NCI-H748 (cell line): ENCODE measurements around the gene DAP3.
"Not testable (repeated sequence)": the region's sequence is repeated elsewhere in the genome, so short reads cannot be mapped to it uniquely, and the experiment has no call there.

Source experiments
- DNase-seq: peaks from one replicate; lab custom pipeline; 2025; ENCODE audit not compliant: unreplicated experiment; lab: John Stamatoyannopoulos, UW

DAP3 gene

DNA sequence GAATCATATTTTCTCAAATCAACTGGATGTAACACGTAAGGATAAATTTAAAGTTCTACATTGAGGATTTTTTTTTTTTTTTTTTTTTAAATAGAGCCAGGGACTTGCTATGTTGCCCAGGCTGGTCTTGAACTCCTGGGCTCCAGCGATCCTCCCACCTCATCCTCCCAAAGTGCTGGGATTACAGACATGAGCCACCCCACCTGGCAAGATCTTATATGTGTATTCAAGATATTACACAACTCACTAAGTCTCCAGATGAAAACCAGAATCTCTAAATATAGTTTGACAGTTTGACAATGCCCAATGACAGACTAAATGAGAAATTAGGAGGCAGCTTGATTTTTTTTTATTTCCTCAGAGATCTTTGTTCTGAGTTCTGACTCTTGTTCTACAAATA is 7.1 kb upstream of the DAP3 start:
- no peak for DNase-seq

DNA sequence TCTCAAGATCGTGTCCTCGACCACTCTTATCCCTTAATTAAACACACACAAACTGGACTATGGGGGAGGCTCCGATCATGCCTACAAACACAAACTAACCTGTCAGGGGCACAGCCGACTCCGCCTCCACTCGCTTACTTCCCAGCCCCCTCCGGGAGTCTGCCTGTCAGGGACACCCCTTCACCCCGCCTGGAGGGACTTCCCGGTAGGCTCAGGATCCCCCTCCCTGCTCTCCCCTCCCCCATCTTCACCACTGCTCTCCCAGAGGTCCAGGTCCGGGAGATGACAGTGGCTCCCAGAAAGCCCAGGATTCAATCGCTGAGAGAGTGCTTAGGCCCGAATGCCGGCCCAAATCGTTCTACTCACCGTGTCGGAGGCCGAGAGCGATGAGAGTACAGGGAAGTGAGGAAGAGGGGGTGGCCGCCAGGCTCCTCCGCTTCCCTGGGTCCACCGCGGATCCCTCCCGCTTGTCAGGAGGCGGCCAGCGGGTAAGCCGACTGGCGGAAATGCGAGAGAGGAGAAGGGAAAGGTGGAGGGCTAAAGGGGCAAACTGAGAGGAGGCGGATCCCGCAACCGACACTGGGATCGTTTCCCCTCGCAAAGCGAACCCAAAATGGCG is 1.1 kb upstream of the DAP3 start:
- not testable (repeated sequence) for DNase-seq

DNA sequence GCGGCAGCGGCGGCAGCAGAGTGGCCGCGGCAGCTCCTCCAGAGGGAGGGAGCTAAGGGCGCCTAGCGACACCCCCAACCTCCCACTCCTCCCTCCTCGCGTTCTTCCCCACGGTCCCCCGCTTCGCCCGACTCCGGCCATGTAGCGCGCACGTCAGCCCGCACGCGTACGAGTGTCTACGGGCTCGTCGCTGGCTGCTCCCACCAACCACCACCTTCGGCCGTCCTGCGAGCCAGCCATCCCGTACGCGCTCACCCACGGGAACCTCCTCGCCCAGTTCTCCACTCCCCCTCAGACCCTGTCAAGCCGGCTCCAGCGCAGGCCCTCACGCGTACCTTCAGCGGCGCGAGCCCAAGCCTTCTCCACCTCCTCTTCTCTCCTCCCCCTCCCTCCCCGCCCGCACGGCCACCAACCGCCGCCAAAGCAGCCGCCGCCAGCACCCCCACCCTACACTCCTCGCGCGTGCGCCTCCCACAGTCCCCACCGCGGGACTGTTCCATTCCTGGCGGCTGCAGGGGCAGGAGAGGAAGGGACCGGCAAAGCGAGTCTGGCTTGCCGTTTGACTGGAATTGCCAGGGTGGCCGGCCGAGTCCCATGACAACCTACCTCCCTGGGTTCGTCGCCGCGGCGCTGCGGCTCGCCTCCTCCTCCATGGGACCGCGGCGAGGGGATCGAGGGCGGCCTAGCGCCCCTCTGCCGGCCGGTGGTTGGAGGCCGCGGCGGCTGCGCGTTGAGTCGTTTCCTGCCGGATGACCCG is 389 bp upstream of the DAP3 start, which contains the start of gene YY1AP1:
TSS of gene YY1AP1 (minus strand) at position 451 of the 757 bp plus-strand sequence. CDS start 8,338 bp downstream, outside the sequence.
- peak; percentile 89 for DNase-seq

DNA sequence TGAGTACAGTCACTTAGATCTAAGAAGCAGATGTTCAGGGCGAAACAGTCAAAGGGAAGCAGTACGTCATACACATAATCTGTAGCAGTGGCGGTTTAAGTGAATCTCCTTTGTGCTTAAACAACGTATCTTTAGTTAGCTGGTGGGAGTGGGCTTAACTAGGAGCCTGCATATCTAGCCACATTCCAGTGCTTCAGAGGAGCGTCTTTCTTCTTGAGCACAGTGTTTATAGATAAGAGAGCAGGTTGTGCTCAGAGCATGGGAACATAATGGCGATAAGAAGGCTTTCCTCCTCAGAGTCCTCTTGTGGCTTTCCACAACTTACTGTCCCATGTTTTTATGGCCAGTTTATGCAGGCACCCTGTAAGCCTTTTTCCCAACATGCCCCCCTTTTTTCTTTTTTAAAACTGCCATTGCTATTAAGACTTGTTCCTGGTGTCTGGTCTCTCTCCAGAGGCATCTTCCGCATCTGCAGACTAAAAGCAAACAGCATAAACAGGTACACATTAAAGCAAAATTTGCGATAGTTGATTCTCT is 3.2 kb downstream of the DAP3 start:
- DNase-seq = no peak

DNA sequence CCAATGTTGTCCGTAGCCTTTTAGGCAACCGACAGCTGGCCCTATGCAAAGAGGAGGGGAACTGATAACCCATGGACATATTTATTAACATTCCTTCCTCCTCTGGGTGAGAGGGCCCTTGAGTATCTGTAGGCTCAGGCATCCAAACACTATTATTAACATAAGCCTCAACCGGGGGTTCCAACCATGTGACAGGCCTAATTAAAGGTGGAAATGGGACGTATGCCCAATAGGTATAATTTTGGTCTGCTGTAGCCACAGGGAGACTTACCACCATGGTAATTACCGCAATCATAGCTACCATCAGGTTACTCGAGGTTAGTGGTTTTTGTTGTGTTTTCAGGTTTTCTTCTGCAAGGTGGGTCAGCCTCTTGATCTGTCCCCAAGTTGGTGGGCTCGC is 5.3 kb downstream of the DAP3 start:
- no peak for DNase-seq

DNA sequence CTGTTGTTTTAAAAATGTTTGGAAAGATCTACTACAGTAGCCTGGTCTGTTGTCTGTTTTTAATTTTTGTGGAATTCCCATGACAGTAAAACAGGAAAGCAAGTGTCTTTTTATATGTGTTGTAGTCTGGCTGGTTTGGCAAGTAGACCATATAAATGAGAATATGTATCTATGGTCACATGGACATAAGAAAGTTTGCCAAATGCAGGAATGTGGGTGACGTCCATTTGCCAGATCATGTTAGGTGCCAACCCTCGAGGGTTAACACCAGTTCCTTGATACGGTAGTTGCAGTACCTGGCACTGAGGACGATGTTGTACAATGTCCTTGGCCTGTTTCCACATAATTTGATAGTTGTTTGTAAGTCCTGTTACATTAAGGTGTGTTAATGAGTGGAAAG is 6.2 kb downstream of the DAP3 start:
- no peak for DNase-seq

DNA sequence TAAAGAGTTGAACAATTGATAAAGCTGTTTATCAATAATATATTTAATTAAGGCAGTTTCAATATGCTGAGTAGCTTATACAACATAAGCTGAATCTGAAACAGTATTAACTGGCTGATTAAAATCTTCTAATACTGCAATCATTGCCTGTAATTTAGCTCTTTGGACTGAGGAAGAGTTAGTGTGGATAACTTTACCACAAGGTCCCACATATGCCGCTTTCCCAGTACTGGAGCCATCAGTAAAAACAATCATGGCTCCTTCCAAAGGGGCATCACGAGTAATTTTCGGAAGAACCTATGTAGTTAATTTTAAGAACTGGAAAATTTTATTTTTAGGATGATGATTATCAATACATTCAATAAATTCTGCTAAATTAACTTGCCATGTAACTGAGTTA is 6.7 kb downstream of the DAP3 start:
- no peak for DNase-seq

DNA sequence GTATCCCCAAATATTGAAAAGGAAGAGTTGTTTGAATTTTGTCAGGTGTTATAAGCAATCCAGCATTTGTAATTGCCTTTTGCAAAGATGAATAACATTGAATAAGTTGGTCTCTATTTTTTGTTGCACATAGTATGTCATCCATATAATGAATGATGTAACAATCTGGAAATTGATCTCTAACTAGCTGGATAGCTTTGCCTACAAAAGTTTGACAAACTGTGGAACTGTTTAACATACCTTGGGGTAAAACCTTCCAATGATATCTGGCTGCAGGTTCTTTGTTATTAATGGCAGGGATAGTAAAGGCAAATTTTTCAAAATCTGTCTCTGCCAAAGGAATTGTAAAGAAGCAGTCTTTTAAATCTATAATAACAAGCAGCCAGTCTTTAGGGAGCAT is 7.6 kb downstream of the DAP3 start:
- DNase-seq = no peak

DNA sequence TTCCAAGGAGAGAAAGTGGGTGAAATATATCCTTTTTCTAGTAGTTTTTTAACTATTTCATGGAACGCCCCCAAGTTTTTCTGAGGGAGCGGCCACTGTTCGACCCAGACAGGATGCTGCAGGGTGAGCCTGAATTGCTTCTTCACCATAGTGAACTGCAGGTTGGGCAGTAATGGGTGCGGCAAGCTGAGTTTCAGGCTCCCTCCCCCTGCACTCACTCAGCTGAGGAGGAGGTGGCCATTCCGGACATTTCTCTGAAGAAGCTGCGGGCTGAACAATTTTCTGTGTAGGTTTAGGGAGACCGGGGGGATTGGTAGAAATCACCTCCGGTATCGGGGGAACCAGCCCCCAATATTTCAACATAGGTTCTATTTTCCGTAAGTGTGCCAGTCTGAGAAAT is 8.2 kb downstream of the DAP3 start:
- no peak for DNase-seq

DNA sequence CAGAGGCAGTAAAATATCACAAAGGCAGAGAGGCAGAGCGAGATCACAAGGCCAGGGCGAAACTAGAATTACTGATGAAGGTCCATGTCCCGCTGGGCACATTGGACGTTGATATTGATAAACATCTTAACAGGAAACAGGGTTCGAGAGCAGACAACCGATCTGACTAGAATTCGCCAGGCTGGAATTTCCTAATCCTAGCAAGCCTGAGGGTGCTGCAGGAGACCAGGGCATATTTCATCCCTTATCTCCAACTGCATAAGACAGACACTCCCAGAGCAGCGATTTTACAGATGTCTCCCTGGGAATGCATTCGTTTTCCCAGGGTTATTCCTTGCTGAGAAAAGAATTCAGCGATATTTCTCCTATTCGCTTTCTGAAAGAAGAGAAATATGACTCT is 8.7 kb downstream of the DAP3 start:
- DNase-seq = not testable (repeated sequence)

DNA sequence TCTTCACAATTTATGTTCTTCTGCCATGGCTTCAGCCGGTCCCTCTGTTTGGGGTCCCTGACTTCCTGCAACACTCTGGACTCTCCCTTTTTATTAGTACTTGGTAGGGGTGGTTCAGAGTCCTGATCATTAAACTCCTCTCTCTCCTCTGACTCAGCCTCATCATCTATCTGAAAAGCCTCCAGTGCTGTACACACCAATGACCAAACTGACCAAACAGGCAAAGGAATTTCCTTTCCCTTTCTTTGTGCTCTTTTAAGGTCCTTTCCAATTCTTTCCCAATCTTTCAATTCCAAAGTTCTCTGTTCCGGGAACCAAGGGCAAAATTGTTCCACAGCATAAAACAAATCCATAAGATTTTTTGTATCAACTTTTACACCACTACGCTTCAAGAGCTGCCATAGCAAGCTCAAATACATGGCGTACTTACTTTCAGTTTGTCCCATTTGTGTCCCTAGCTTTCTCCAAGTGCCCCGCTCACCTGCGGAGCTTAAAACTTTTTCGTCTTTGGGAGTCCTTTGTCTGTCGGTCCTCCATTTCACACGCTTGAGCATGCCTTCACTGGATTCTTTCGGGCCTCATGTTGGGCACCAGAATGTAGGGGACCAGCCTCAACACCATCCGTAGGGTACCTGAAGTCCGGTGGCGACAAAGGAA is 9.6 kb downstream of the DAP3 start:
- no peak for DNase-seq

DNA sequence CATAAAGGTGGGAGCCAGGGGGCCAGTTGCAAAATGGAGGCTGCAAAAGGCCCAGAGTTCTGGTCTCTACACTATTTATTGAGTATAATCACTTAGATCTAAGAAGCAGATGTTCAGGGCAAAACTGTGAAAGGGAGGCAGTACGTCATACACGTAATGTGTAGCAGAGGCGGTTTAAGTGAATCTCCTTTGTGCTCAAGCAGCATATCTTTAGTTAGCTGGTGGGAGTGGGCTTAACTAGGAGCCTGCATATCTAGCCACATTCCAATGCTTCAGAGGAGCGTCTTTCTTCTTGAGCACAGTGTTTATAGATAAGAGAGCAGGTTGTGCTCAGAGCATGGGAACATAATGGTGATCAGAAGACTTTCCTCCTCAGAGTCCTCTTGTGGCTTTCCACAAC is 10.2 kb downstream of the DAP3 start:
- not testable (repeated sequence) for DNase-seq

DNA sequence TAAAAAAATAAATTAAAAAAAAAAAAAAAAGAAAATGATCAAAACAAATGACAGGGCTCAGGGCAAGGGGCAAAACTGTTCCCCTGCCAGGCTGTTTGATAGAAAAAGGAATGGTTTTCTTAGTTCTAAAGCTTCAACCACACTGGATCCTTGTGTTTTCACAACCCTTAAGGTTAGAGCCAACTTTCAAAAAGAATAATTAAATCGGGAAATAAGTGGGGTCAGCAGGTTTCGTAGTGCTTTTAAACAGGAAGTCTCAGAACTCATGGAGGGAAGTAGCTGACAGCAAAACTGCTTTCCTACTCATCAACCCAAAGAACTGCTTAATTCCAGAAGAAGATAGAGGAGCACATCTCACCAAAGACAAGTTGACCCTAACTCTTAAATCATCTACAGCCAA is 12.8 kb downstream of the DAP3 start:
- not testable (repeated sequence) for DNase-seq

DNA sequence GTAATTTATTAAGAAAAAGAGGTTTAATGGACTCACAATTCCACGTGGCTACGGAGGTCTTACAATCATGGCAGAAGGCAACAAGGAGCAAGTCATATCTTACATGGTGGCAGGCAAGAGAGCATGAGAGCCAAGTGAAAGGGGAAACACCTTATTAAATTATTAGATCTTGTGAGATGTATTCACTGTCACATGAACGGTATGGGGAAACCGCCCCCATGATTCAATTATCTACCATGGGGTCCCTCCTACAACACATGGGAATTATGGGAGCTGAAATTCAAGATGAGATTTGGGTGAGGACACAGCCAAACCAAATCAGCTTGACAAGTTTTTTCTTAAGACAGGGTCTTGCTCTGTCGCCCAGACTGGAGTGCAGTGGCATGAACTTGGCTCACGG is 14.3 kb downstream of the DAP3 start:
- DNase-seq = no peak

DNA sequence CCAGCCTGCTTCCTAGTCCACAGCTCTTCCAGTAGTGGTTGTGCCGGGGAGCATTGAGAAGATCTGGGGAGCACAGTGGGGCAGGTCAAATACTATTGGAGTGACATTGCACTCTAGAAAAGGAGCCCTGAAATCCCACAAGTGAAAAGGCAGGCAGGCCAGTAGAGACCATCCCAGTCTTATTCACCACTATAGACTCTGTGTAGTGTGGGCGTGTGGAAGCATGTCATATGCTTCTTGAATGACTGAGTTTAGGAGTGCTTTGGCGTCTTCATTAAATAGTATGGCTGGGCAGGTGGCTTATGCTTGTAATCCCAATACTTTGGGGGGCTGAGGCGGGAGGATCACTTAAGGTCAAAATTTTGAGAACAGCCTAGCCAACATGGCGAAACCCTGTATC is 15.5 kb downstream of the DAP3 start:
- DNase-seq = not testable (repeated sequence)

DNA sequence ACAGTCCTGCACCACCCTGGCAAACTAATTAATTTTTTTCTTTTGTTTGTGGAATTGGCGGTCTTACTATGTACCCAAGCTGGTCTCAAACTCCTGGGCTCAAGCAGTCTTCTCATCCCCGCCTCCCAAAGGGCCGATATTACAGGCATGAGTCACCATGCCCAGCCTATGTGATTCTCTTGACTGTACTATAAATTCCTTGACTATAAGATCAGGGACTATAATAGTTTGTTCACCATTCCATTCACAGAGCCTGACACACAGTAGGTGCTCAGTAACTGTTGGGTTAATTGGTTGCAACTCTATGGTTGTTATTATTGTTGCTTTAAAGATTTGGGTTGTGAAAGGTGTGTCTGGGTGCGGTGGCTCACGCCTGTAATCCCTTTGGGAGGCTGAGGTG is 17.2 kb downstream of the DAP3 start:
- no peak for DNase-seq

DNA sequence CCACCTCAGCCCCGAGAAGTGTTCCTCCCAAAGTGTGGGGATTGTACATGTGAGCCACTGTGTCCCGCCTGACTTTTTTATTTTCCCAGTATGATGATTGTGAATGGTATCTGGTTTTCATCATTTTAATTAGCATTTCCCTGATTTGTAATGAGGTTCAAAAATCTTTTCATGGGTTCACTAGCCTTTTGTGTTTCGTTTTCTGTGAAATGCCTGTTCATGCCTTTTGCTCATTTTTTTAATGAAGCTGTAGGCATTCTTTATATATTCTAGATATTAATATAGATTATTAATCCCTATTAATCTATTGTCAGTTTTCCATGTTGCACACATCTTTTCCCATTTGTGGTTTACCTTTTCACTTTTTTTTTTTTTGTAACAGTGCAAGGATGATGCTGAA is 20.5 kb downstream of the DAP3 start:
- DNase-seq = no peak

DNA sequence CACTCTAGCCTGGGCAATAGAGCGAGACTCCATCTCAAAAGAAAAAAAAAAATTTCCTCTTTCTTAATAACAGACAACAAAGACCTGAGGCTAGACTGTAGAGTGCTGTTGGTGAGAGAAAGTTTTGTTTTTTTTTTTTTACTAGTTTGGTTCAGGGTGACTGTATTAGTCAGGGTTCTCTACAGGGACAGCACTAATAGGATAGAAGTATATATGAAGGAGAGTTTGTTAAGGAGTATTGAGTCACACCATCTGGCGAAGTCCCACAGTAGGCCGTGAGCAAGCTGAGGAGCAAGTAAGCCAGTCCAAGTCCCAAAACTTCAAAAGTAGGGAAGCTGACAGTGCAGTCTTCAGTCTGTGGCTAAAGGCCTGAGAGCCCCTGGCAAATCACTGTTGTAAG is 22.6 kb downstream of the DAP3 start:
- not testable (repeated sequence) for DNase-seq

DNA sequence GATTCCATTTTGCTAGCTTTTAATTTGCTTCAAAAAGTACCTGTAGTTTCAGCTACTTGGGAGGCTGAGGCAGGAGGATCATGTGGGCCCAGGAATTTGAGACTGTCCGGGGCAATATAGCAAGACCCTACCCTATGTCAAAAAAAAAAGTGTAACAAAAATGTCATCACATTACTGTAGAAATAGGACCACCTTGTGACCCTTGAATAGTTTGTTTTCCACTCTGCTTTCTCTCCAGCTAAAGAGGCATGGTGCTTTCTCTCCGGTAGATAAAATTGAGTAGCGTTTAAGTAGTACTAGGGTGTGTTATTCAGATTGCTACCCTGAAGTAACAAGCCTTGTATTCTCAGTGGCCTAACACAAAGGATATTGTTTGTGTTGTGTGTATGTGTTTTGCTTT is 23.7 kb downstream of the DAP3 start:
- DNase-seq = not testable (repeated sequence)

DNA sequence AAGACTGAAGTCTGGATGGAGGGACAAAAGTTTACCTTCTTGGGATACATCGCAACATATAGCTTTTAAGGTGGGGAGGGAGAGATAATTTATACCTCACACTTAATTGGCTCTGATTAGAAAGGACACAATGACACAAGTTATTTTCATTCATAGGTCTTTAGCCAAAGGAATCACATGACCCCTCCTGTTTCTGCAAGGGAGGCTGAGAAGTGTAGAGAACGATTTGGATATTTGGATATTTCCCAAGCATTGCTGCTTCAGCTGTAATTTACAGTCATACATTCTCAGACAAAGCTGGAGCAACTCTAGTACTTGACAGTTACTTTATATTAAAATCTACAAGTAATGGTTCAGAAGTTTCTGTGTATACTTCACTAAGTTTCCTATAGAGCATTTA is 24.2 kb downstream of the DAP3 start:
- no peak for DNase-seq

DNA sequence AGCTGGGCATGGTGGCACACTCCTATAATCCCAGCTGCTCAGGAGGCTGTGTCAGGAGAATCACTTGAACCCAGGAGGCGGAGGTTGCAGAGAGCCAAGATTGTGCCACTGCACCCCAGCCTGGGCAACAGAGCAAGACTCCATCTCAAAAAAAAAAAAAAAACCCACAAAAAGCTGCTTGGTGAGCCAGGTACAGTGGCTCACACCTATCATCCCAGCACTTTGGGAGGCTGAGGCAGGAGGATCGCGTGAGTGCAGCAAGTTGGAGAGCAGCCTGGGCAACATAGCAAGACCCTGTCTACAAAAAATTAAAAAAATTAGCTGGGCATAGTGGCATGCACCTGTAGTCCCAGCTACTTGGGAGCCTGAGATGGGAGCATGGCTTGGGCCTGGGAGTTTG is 26.2 kb downstream of the DAP3 start:
- not testable (repeated sequence) for DNase-seq

DNA sequence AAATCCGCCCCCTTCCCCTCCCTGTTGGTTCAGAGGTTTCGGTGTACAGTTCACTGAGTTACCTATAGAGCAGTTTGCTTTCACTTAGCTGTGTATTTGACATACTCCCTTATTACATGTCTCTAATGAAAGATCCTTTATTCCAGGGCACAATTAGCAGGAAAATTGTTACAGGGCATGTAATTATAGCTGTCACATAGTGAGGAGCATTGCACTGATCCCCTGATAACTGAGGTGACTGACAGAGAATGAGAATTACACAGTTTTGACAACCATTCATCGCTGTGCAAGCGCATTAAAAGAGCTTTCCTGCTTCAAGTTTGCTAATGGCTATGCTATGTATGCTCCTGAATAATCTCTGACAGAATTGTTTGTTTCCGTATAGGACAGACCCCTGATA is 26.9 kb downstream of the DAP3 start:
- no peak for DNase-seq
